HEK293 (cell line): ENCODE results near the gene NPY1R.

Experiments used
- CTCF ChIA-PET: fragments of 350-600 bp; formaldehyde crosslinking; extraction: SDS; loops from one replicate; lab custom pipeline; 2021; ENCODE audit warnings: antibody characterized with exemption; lab: Yijun Ruan, JAX
- POLR2A ChIA-PET: fragments of 300-600 bp; formaldehyde crosslinking; extraction: SDS; loops from one replicate; lab custom pipeline; 2020; ENCODE audit warnings: antibody characterized with exemption, inconsistent platforms; lab: Yijun Ruan, JAX
- H3K27ac ChIP-seq: fragments of 200-500 bp; sonication (Bioruptor generic); 2 replicates; pipeline ENCODE4 v1.5.1; 2014; ENCODE audit warnings: low read depth, low read length, control low read depth, inconsistent platforms; ENCODE audit errors: extremely low read depth
- H3K36me3 ChIP-seq, 2 experiments: fragments of 200-500 bp in 1 of 2; sonication (Bioruptor generic) in 1 of 2; 1 replicate in 1 of 2; 2 replicates in 1 of 2; pipeline ENCODE4 v1.5.1; 2014 to 2017; ENCODE audit warnings: inconsistent platforms in 2 of 2, low read length in 2 of 2; ENCODE audit not compliant: control insufficient read depth in 2 of 2, insufficient read depth in 1 of 2
- H3K4me1 ChIP-seq: fragments of 200-500 bp; sonication (Bioruptor generic); 2 replicates; pipeline ENCODE4 v1.5.1; 2014; ENCODE audit warnings: mild to moderate bottlenecking, low read length, inconsistent platforms; ENCODE audit not compliant: control insufficient read depth, insufficient read depth
- H3K4me3 ChIP-seq: 2 replicates; pipeline ENCODE4 v1.5.1; 2011; ENCODE audit warnings: low read depth, mild to moderate bottlenecking, control low read depth, low read length, moderate library complexity
- H3K9me3 ChIP-seq: fragments of 200-500 bp; sonication (Bioruptor generic); 2 replicates; pipeline ENCODE4 v1.5.1; 2014; ENCODE audit warnings: low read depth, low read length, inconsistent platforms; ENCODE audit not compliant: control insufficient read depth, insufficient read depth
- EGR2 ChIP-seq: fragments of 450-650 bp; formaldehyde crosslinking; IDR thresholded peaks from 2 replicates; pipeline ENCODE4 v1.5.1; 2016; ENCODE audit warnings: low read depth, missing biosample characterization, missing genetic modification characterization
- GLIS1 ChIP-seq: fragments of 450-650 bp; formaldehyde crosslinking; IDR thresholded peaks from 2 replicates; pipeline ENCODE4 v1.5.1; 2016; ENCODE audit warnings: missing biosample characterization, missing genetic modification characterization
- GLIS2 ChIP-seq: fragments of 450-650 bp; formaldehyde crosslinking; IDR thresholded peaks from 2 replicates; pipeline ENCODE4 v1.5.1; 2016; ENCODE audit warnings: missing biosample characterization, missing genetic modification characterization
- HOXA7 ChIP-seq: sonication (generic); formaldehyde crosslinking; IDR thresholded peaks from 2 replicates; pipeline ENCODE4 v1.8.1; 2022; ENCODE audit warnings: missing genetic modification reagents, borderline replicate concordance
- KLF10 ChIP-seq: fragments of 450-650 bp; IDR thresholded peaks from 2 replicates; pipeline ENCODE4 v1.5.1; 2018; ENCODE audit warnings: missing biosample characterization, mild to moderate bottlenecking, missing genetic modification characterization
- KLF16 ChIP-seq: fragments of 450-650 bp; formaldehyde crosslinking; IDR thresholded peaks from 2 replicates; pipeline ENCODE4 v1.5.1; 2017; ENCODE audit warnings: missing biosample characterization, missing genetic modification characterization
- KLF9 ChIP-seq: fragments of 450-650 bp; formaldehyde crosslinking; IDR thresholded peaks from 2 replicates; pipeline ENCODE4 v1.5.1; 2016; ENCODE audit warnings: missing biosample characterization, missing genetic modification characterization, low read depth
- MZF1 ChIP-seq: fragments of 450-650 bp; formaldehyde crosslinking; IDR thresholded peaks from 2 replicates; pipeline ENCODE4 v1.5.1; 2017; ENCODE audit warnings: missing biosample characterization, missing genetic modification characterization, borderline replicate concordance
- SCRT1 ChIP-seq: fragments of 450-650 bp; formaldehyde crosslinking; IDR thresholded peaks from 2 replicates; pipeline ENCODE4 v1.5.1; 2016; ENCODE audit warnings: missing biosample characterization, missing genetic modification characterization, borderline replicate concordance
- SP2 ChIP-seq: fragments of 450-650 bp; formaldehyde crosslinking; IDR thresholded peaks from 2 replicates; pipeline ENCODE4 v1.5.1; 2016; ENCODE audit warnings: missing biosample characterization, missing genetic modification characterization
- SP7 ChIP-seq: fragments of 450-650 bp; formaldehyde crosslinking; IDR thresholded peaks from 2 replicates; pipeline ENCODE4 v1.5.1; 2016; ENCODE audit warnings: missing biosample characterization, missing genetic modification characterization
- TCF7L2 ChIP-seq: IDR thresholded peaks from 2 replicates; pipeline ENCODE4 v1.6.1; 2011; ENCODE audit warnings: low read depth, mild to moderate bottlenecking, inconsistent platforms, low read length, moderate library complexity, borderline replicate concordance
- ZBTB8A ChIP-seq: fragments of 450-650 bp; formaldehyde crosslinking; IDR thresholded peaks from 2 replicates; pipeline ENCODE4 v1.5.1; 2016; ENCODE audit warnings: missing biosample characterization, missing genetic modification characterization
- ZEB2 ChIP-seq: fragments of 450-650 bp; formaldehyde crosslinking; IDR thresholded peaks from 2 replicates; pipeline ENCODE4 v1.5.1; 2016; ENCODE audit warnings: missing biosample characterization, missing genetic modification characterization
- ZFP69B ChIP-seq: fragments of 450-650 bp; formaldehyde crosslinking; IDR thresholded peaks from 2 replicates; pipeline ENCODE4 v1.5.1; 2016; ENCODE audit warnings: missing biosample characterization, missing genetic modification characterization
- ZNF211 ChIP-seq: fragments of 450-650 bp; formaldehyde crosslinking; IDR thresholded peaks from 2 replicates; pipeline ENCODE4 v1.5.1; 2016; ENCODE audit warnings: low read depth, missing biosample characterization, missing genetic modification characterization
- ZNF214 ChIP-seq: fragments of 450-650 bp; formaldehyde crosslinking; IDR thresholded peaks from 2 replicates; pipeline ENCODE4 v1.5.1; 2017; ENCODE audit warnings: missing biosample characterization, mild to moderate bottlenecking, missing genetic modification characterization, borderline replicate concordance
- ZNF292 ChIP-seq: fragments of 450-650 bp; formaldehyde crosslinking; IDR thresholded peaks from 2 replicates; pipeline ENCODE4 v1.5.1; 2016; ENCODE audit warnings: low read depth, missing biosample characterization, missing genetic modification characterization, borderline replicate concordance
- ZNF423 ChIP-seq: fragments of 450-650 bp; formaldehyde crosslinking; IDR thresholded peaks from 2 replicates; pipeline ENCODE4 v1.5.1; 2016; ENCODE audit warnings: missing biosample characterization, missing genetic modification characterization
- ZNF510 ChIP-seq: fragments of 450-650 bp; formaldehyde crosslinking; IDR thresholded peaks from 2 replicates; pipeline ENCODE4 v1.5.1; 2018; ENCODE audit warnings: mild to moderate bottlenecking, missing genetic modification characterization, missing biosample characterization; ENCODE audit not compliant: insufficient replicate concordance
- ZNF529 ChIP-seq: fragments of 450-650 bp; formaldehyde crosslinking; IDR thresholded peaks from 2 replicates; pipeline ENCODE4 v1.5.1; 2017; ENCODE audit warnings: missing genetic modification characterization, missing biosample characterization; ENCODE audit not compliant: insufficient replicate concordance
- ZNF530 ChIP-seq: fragments of 450-650 bp; formaldehyde crosslinking; IDR thresholded peaks from 2 replicates; pipeline ENCODE4 v1.5.1; 2016; ENCODE audit warnings: low read depth, missing biosample characterization, missing genetic modification characterization
- ZNF548 ChIP-seq: fragments of 450-650 bp; formaldehyde crosslinking; IDR thresholded peaks from 2 replicates; pipeline ENCODE4 v1.5.1; 2016; ENCODE audit warnings: missing biosample characterization, missing genetic modification characterization
- ZNF600 ChIP-seq: fragments of 450-650 bp; formaldehyde crosslinking; IDR thresholded peaks from 2 replicates; pipeline ENCODE4 v1.5.1; 2016; ENCODE audit warnings: missing biosample characterization, missing genetic modification characterization
- ZNF654 ChIP-seq: fragments of 450-650 bp; formaldehyde crosslinking; IDR thresholded peaks from 2 replicates; pipeline ENCODE4 v1.5.1; 2016; ENCODE audit warnings: low read depth, missing biosample characterization, missing genetic modification characterization
- ZNF701 ChIP-seq: fragments of 450-650 bp; formaldehyde crosslinking; IDR thresholded peaks from 2 replicates; pipeline ENCODE4 v1.5.1; 2016; ENCODE audit warnings: missing biosample characterization, missing genetic modification characterization
- ZNF791 ChIP-seq: fragments of 450-650 bp; formaldehyde crosslinking; IDR thresholded peaks from 2 replicates; pipeline ENCODE4 v1.5.1; 2016; ENCODE audit warnings: missing biosample characterization, missing genetic modification characterization
- TF ChIP-seq, protein P1 (sequence below): fragments of 450-650 bp; IDR thresholded peaks from 2 replicates; pipeline ENCODE4 v1.5.1; 2018; ENCODE audit warnings: missing biosample characterization, missing genetic modification characterization
- TF ChIP-seq, protein P2 (sequence below): fragments of 450-650 bp; formaldehyde crosslinking; IDR thresholded peaks from 2 replicates; pipeline ENCODE4 v1.5.1; 2016; ENCODE audit warnings: missing biosample characterization, missing genetic modification characterization
- TF ChIP-seq, protein P3 (sequence below): fragments of 450-650 bp; formaldehyde crosslinking; IDR thresholded peaks from 2 replicates; pipeline ENCODE4 v1.5.1; 2016; ENCODE audit warnings: missing biosample characterization, missing genetic modification characterization

NPY1R gene

DNA sequence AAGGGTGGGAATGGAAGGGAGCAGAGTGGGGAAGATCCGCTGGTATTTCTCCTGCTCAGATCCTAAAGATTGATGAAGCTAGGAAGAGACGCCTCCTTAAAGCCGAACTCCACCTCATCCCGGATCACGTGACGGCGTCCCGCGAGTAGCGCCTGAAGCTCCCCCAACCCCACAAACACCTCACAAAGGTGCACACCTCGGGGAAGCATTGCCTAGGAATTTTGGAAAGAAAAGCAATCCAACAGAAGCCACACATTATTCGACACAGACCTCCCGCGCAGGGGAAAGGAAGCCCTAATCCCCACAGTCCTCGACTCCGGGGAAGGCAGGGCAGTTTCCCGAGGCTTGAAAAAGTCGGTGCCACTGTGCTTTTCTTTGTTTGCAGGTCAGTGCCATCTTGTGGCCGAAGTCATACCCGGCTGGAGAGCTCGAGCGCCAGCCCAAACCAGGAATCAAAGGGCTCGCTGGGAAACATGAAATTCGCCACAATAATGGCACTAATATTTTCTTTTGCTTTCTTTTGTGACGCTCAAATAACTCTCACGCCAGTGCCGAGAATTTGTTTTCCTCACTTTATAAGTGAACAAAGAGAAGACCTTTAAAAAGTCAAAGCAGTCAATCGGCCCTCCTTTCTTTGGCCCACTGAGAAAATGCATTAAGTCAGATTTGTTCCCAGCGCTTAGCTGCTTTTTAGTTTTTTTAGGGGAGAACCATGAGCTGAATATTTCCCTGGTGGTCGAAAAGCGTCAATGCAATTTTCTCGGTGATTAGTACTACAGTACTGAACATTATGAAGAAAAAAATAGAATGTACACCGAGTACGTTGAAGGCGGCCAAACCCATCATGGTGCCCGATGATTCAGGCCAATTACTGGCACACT lies at the start of gene NPY1R:
TSS of gene NPY1R (minus strand) at position 71 of the 881 bp plus-strand sequence. CDS start 6,042 bp downstream, outside the sequence.
- H3K4me1 ChIP-seq, result no peaks in the 10 kb centered on the region
- TF ChIP-seq ZNF654 (peak; percentile 69), ZNF214 (tag by site-specific recombination) (no peak)
- TF ChIP-seq, all 188 proteins: peak for 1
- Histone ChIP-seq H3K4me3 (peak within 1 kb of the TSS; percentile 33), H3K27ac (no peak within 1 kb of the TSS), H3K36me3 (no peaks in the 10 kb centered on the region), H3K9me3 (no peaks in the 10 kb centered on the region)
- CTCF ChIA-PET, result interaction anchor here (0.6 to 1.3 kb wide), 13 partner anchors 10 to 1635 kb away, joined by 3 to 7 read pairs (median 3); no protein-coding TSS in a partner anchor
- POLR2A ChIA-PET, result no interaction called here

DNA sequence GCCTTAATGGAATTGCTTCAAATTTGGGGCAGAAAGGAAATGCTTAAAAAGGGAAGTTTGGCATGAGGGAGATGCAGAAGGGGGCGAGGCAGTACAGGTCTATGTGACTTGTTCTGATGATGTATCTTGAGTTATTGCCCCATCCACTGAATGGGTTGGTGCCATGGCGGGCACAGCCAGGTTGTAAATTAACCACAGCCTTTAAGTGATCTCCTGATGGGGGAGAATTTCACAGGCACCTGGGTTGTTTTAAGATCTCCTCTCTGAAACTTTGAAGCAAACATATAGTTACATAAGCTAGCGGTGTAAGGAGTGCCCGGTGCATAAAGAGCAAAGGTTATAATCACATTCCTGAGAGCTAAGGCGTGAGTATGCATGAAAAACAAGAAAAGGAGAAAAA lies 48.3 kb upstream of the NPY1R start:
- Histone ChIP-seq H3K27ac (no peak overlapping the region), H3K4me3 (no peak overlapping the region), H3K9me3 (no peaks in the 10 kb centered on the region), H3K4me1 (no peaks in the 10 kb centered on the region), H3K36me3 (no peaks in the 10 kb centered on the region)
- POLR2A ChIA-PET, result no interaction called here
- TF ChIP-seq ZNF701 (tag by site-specific recombination) (no peak), ZBTB8A (no peak), ZNF530 (no peak), ZNF600 (tag by site-specific recombination) (no peak), EGR2 (tag by site-specific recombination) (no peak), KLF16 (tag by site-specific recombination) (no peak), ZNF791 (tag by site-specific recombination) (no peak), HOXA7 (CRISPR knock-in tag) (no peak), KLF9 (tag by site-specific recombination) (no peak), GLIS1 (tag by site-specific recombination) (no peak), MZF1 (tag by site-specific recombination) (no peak), SP7 (no peak), ZNF548 (tag by site-specific recombination) (no peak), SP2 (tag by site-specific recombination) (no peak), ZNF423 (no peak), ZEB2 (tag by site-specific recombination) (no peak)
- TF ChIP-seq, protein P1, sequence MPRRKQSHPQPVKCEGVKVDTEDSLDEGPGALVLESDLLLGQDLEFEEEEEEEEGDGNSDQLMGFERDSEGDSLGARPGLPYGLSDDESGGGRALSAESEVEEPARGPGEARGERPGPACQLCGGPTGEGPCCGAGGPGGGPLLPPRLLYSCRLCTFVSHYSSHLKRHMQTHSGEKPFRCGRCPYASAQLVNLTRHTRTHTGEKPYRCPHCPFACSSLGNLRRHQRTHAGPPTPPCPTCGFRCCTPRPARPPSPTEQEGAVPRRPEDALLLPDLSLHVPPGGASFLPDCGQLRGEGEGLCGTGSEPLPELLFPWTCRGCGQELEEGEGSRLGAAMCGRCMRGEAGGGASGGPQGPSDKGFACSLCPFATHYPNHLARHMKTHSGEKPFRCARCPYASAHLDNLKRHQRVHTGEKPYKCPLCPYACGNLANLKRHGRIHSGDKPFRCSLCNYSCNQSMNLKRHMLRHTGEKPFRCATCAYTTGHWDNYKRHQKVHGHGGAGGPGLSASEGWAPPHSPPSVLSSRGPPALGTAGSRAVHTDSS (tag by site-specific recombination), result no peak
- CTCF ChIA-PET, result interaction anchor here (0.5 kb wide), 1 partner anchor 397 kb away, joined by 3 read pairs; no protein-coding TSS in a partner anchor

DNA sequence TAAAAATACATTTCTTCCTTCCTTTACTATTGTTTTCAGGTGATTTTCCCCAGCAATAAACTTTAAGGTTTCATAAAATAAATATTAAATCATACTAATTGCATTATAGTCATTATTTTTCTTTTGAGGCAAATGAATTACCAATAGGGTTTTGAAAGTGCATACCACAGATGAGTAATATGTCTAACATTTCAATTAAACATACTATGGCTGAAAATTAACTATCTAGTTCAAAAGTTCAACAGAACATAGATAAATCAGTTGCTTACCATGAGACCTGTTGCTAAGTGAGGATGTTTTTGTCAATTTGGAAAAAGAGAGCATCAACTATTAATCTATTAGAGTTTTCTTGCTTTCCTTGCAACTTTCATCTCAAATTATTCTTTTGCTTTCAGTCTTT lies 46.3 kb upstream of the NPY1R start:
- CTCF ChIA-PET, result no interaction called here
- Histone ChIP-seq H3K4me1 (no peaks in the 10 kb centered on the region), H3K4me3 (no peak overlapping the region), H3K27ac (no peak overlapping the region), H3K9me3 (no peaks in the 10 kb centered on the region), H3K36me3 (no peaks in the 10 kb centered on the region)
- POLR2A ChIA-PET, result no interaction called here
- TF ChIP-seq TCF7L2 (no peak), ZNF211 (tag by site-specific recombination) (no peak), ZFP69B (tag by site-specific recombination) (no peak), KLF10 (no peak), ZNF529 (tag by site-specific recombination) (no peak), ZNF510 (tag by site-specific recombination) (no peak), SCRT1 (tag by site-specific recombination) (no peak), GLIS2 (no peak), ZNF292 (tag by site-specific recombination) (no peak)
- TF ChIP-seq, protein P2, sequence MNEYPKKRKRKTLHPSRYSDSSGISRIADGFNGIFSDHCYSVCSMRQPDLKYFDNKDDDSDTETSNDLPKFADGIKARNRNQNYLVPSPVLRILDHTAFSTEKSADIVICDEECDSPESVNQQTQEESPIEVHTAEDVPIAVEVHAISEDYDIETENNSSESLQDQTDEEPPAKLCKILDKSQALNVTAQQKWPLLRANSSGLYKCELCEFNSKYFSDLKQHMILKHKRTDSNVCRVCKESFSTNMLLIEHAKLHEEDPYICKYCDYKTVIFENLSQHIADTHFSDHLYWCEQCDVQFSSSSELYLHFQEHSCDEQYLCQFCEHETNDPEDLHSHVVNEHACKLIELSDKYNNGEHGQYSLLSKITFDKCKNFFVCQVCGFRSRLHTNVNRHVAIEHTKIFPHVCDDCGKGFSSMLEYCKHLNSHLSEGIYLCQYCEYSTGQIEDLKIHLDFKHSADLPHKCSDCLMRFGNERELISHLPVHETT (tag by site-specific recombination), result no peak
- TF ChIP-seq, protein P3, sequence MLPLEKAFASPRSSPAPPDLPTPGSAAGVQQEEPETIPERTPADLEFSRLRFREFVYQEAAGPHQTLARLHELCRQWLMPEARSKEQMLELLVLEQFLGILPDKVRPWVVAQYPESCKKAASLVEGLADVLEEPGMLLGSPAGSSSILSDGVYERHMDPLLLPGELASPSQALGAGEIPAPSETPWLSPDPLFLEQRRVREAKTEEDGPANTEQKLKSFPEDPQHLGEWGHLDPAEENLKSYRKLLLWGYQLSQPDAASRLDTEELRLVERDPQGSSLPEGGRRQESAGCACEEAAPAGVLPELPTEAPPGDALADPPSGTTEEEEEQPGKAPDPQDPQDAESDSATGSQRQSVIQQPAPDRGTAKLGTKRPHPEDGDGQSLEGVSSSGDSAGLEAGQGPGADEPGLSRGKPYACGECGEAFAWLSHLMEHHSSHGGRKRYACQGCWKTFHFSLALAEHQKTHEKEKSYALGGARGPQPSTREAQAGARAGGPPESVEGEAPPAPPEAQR (tag by site-specific recombination), result no peak
